D721Med (cell line): ENCODE results near the gene CHCHD3.
A peak's percentile ranks its signal among the peaks of the same experiment; 100 is the strongest.

Experiments used
- DNase-seq: peaks from one replicate; pipeline ENCODE4 v3.0.0; 2011; ENCODE audit warnings: low spot score; ENCODE audit not compliant: insufficient read length
- FAIRE-seq: peaks from 2 replicates; lab custom pipeline; 2011; peaks lifted over from hg19 to GRCh38; lab: Jason Lieb, UNC
- TF ChIP-seq, protein P1 (sequence below): IDR thresholded peaks from 2 replicates; pipeline ENCODE4 v1.5.1; 2012; ENCODE audit warnings: mild to moderate bottlenecking, control low read depth; ENCODE audit not compliant: insufficient read depth; ENCODE audit errors: missing control alignments

The CHCHD3 gene

DNA sequence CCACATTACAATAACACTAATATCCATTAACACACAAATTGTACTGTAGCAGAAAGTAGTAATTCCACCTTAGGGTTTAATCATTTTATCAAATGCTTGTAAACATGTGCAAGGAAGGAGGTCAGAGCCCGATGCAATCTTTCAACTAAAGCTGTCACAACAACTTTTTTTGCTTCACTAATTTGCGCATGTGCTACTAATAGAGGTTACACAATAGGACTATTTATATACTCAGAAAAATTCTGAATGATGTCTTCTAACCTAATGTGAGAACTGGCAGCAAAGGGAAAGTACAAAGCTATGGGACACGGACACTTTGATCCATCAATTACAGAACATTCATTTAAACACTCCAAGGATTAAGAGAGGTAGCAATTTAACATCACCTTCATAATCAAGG, 244.4 kb downstream of the CHCHD3 start:
- TF ChIP-seq, protein P1, sequence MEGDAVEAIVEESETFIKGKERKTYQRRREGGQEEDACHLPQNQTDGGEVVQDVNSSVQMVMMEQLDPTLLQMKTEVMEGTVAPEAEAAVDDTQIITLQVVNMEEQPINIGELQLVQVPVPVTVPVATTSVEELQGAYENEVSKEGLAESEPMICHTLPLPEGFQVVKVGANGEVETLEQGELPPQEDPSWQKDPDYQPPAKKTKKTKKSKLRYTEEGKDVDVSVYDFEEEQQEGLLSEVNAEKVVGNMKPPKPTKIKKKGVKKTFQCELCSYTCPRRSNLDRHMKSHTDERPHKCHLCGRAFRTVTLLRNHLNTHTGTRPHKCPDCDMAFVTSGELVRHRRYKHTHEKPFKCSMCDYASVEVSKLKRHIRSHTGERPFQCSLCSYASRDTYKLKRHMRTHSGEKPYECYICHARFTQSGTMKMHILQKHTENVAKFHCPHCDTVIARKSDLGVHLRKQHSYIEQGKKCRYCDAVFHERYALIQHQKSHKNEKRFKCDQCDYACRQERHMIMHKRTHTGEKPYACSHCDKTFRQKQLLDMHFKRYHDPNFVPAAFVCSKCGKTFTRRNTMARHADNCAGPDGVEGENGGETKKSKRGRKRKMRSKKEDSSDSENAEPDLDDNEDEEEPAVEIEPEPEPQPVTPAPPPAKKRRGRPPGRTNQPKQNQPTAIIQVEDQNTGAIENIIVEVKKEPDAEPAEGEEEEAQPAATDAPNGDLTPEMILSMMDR: no peak
- FAIRE-seq: no peak
- no peak for DNase-seq

DNA sequence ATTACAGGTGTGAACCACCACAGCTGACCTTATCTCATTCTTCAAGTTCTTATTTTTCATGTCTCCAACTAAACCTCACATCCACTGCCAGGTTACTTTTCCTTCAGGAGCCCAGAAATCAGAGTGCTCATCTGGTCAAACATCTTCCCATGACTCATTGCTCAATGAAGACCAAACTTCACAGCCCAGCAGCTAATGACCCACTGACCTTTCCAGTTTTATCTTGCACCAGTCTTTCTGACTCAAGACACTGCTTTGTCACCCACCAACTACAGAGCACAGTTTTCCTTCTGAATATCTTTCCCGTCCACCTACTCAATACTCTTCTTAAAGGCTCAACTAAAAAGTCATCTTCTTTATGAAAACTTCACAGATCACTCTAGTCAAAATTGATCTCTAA, 245.1 kb downstream of the CHCHD3 start:
- no peak for DNase-seq
- TF ChIP-seq, protein P1: no peak
- FAIRE-seq: no peak

DNA sequence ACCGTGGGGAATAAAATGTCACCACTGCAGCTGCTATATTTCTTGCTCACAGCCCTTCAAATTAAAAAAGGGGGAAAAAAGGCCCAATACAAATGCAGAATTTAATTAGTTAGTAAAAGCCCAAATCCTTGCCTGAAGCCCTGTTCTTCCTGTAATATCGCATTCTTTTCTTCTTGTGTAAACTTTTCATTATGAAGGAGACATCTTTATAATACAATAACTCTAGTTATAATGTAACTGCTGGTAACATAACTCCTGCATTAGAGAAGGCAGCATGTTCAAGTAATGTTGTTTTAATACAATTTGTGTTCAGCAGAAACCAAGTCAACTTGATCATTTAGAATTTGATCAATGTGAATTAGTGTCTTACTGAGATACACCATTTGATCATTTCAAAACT, 250.9 kb downstream of the CHCHD3 start:
- DNase-seq (no peak), FAIRE-seq (peak; percentile 55)
- TF ChIP-seq, protein P1: no peak

DNA sequence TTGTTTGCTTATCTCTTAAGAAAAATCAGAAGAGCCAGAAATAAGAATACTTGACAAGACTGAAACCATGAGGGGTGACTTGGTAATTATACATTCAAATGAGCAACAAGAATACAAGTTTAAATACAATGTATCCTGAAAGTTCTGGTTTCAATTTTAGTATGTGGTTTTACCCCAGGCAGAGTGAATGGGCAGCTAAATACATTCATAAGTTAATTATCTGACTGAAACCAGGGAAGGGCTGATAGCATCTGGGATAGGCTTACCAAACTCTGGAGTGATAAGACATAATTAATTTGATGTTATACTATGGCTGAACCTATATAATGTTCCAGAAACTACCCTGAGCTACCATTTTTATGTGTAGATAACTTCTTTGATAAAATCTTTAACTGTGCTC, 253.4 kb downstream of the CHCHD3 start:
- FAIRE-seq (no peak), DNase-seq (no peak)
- TF ChIP-seq, protein P1: no peak

DNA sequence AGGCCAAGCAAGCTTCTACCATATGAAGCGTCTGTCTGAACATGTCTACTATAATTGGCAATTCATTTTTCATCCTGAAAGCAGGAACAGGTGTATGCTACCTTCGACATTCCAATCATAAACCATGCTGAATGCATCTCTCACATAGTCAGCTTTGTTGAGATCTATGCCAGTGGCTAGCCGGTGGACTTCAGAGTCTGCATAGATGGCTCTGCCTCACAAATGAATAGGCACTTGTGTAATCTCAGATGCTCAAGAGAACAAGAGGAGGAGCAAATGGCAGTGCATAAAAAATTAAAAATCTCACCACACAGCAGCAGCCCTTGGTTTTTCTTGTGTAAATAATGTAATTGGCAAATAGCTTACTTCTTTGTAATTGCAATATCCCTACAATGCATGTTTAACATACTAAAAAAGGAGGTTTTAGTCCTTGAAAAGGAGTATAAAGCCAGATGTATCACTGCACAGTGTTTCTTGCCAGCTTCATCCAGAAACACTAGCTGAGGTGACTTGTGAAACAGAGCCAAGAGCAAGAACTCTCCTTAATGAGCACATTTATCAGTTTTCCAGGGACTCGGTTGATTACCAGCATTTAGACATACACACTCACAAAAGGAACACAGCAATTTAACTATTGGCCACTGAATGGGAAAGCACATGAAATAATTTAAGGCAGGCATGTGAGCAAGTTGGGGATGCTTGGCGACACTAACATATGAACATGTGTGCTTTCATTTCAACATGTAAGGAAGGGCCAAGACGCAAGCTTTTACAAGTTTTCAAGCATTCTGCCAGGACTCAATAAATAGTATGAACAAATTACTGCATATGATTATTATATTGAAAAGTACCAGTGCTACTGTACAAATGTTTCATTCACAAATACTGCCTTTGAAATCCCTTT, 255.7 kb downstream of the CHCHD3 start:
- TF ChIP-seq, protein P1: no peak
- DNase-seq: no peak
- no peak for FAIRE-seq

DNA sequence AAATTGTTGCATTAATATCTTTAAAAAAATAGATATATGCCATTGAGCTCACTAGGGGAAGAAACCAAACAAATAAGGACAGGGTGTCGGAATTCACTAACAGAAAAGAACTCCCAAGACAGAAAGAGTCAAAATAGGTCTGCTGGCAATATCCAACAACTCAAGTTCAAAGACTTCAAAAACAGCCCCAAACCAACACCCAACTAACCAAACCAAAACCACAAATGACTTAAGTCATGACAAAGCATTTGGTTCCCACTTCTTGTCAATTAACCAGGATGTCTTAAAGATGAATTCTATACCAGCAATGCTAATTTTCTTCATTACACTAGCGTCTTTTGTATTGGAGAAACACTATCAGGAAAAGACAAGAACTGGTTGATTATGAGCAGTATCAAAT, 256.7 kb downstream of the CHCHD3 start:
- TF ChIP-seq, protein P1: no peak
- FAIRE-seq (no peak), DNase-seq (no peak)

DNA sequence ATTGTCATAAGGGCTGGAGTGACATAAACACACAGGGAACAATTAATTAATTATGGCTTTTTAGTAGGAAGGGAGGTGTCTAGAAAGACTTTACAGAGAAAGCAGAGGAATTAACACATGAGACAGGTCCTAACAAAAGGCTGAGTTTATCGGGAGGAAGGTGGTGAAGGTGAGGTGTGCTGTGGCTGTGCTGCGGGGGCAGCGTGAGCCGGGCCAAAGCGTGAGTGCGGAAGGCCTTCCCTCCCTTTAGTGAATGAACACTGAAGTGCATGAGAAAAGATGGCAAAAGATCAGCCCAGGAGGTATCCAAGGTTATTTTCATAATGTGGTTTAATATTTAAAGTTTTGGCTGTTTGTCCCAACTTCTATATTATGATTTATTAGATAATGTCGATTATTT, 262.2 kb downstream of the CHCHD3 start:
- DNase-seq: no peak
- TF ChIP-seq, protein P1: no peak
- no peak for FAIRE-seq
